HG03135 (cell line): ENCODE measurements around the gene CEPT1.

Experiments used
- ATAC-seq: cut with Tn5 transposase; IDR thresholded peaks from one replicate; pipeline ENCODE4 v1.9.1; 2021; ENCODE audit warnings: mild to moderate bottlenecking, moderate library complexity; ENCODE audit not compliant: unreplicated experiment

The CEPT1 gene

GRCh38 chr1:111145963-111146768, 6.1 kb downstream of the CEPT1 start:
- no peak for ATAC-seq

- no peak for ATAC-seq
Observed at GRCh38 chr1:111147948-111148347, 7.9 kb downstream of the CEPT1 start.

- ATAC-seq: no peak
Observed at GRCh38 chr1:111148376-111148881, 8.4 kb downstream of the CEPT1 start.

- ATAC-seq: no peak
Observed at GRCh38 chr1:111151838-111152237, 11.8 kb downstream of the CEPT1 start.

- no peak for ATAC-seq
Observed at GRCh38 chr1:111154021-111154999, 14.3 kb downstream of the CEPT1 start.

GRCh38 chr1:111157431-111157830, 17.4 kb downstream of the CEPT1 start:
- no peak for ATAC-seq

- ATAC-seq: no peak
Observed at GRCh38 chr1:111161843-111162487, 21.9 kb downstream of the CEPT1 start.

GRCh38 chr1:111162488-111162880, 22.5 kb downstream of the CEPT1 start:
- ATAC-seq: no peak

GRCh38 chr1:111163363-111163762, 23.3 kb downstream of the CEPT1 start:
- ATAC-seq: no peak

GRCh38 chr1:111164151-111164550, 24.1 kb downstream of the CEPT1 start:
- ATAC-seq: no peak

- no peak for ATAC-seq
Observed at GRCh38 chr1:111172463-111172862, 32.4 kb downstream of the CEPT1 start.

GRCh38 chr1:111174070-111174469, 34.0 kb downstream of the CEPT1 start:
- ATAC-seq: no peak

GRCh38 chr1:111175349-111175748, 35.3 kb downstream of the CEPT1 start:
- ATAC-seq: no peak

GRCh38 chr1:111176678-111177077, 36.7 kb downstream of the CEPT1 start:
- ATAC-seq: no peak

- no peak for ATAC-seq
Observed at GRCh38 chr1:111179968-111180533, 40.0 kb downstream of the CEPT1 start.

GRCh38 chr1:111182052-111182451, 42.0 kb downstream of the CEPT1 start:
- no peak for ATAC-seq

GRCh38 chr1:111183308-111184069, 43.5 kb downstream of the CEPT1 start:
- no peak for ATAC-seq

GRCh38 chr1:111184663-111185062, 44.6 kb downstream of the CEPT1 start:
- ATAC-seq: no peak

- no peak for ATAC-seq
Observed at GRCh38 chr1:111190931-111191451, 51.0 kb downstream of the CEPT1 start.

- ATAC-seq: no peak
Observed at GRCh38 chr1:111191496-111191895, 51.5 kb downstream of the CEPT1 start.
